OCI-M2 (cell line): ENCODE results near the gene FRMD4B.
A peak's percentile ranks its signal among the peaks of the same experiment; 100 is the strongest.
"Not testable (repeated sequence)": the region's sequence is repeated elsewhere in the genome, so short reads cannot be mapped to it uniquely, and the experiment has no call there.

Source experiments
- DNase-seq: peaks from one replicate; lab custom pipeline; 2025; ENCODE audit not compliant: unreplicated experiment; lab: John Stamatoyannopoulos, UW

FRMD4B gene

GRCh38 chr3:69324362-69325025 lies 61.4 kb downstream of the FRMD4B start:
- no peak for DNase-seq

- no peak for DNase-seq
Measured at GRCh38 chr3:69323941-69324340, 61.9 kb downstream of the FRMD4B start.

- DNase-seq = not testable (repeated sequence)
Measured at GRCh38 chr3:69322512-69322911, 63.4 kb downstream of the FRMD4B start.

GRCh38 chr3:69322158-69322509 lies 63.8 kb downstream of the FRMD4B start:
- no peak for DNase-seq

GRCh38 chr3:69321301-69322157 lies 64.4 kb downstream of the FRMD4B start:
- no peak for DNase-seq

- DNase-seq = no peak
Measured at GRCh38 chr3:69320871-69321271, 65.0 kb downstream of the FRMD4B start.

GRCh38 chr3:69319652-69320051 lies 66.2 kb downstream of the FRMD4B start:
- no peak for DNase-seq

GRCh38 chr3:69318410-69318809 lies 67.5 kb downstream of the FRMD4B start:
- DNase-seq = no peak

- DNase-seq = no peak
Measured at GRCh38 chr3:69313251-69313650, 72.6 kb downstream of the FRMD4B start.

GRCh38 chr3:69309814-69310213 lies 76.1 kb downstream of the FRMD4B start:
- DNase-seq = no peak

- peak; percentile 2 for DNase-seq
Measured at GRCh38 chr3:69306239-69307185, 79.4 kb downstream of the FRMD4B start.

GRCh38 chr3:69305011-69305410 lies 80.9 kb downstream of the FRMD4B start:
- no peak for DNase-seq

- DNase-seq = no peak
Measured at GRCh38 chr3:69304396-69304795, 81.5 kb downstream of the FRMD4B start.

GRCh38 chr3:69300296-69300695 lies 85.6 kb downstream of the FRMD4B start:
- no peak for DNase-seq

GRCh38 chr3:69299344-69299743 lies 86.5 kb downstream of the FRMD4B start:
- no peak for DNase-seq

GRCh38 chr3:69297501-69297900 lies 88.4 kb downstream of the FRMD4B start:
- no peak for DNase-seq

GRCh38 chr3:69296995-69297394 lies 88.9 kb downstream of the FRMD4B start:
- no peak for DNase-seq

GRCh38 chr3:69294014-69294766 lies 91.7 kb downstream of the FRMD4B start:
- no peak for DNase-seq

GRCh38 chr3:69292959-69293574 lies 92.8 kb downstream of the FRMD4B start:
- no peak for DNase-seq

GRCh38 chr3:69292185-69292584 lies 93.7 kb downstream of the FRMD4B start:
- no peak for DNase-seq
